Keratinocyte (primary cell): Measurements from ENCODE around the gene MIS18A. TPM values are rescaled to one million over a fixed set of nuclear protein-coding genes. Genes with fewer than 3 reads are reported as not detected.

Source experiments
- DNase-seq: peaks from one replicate; pipeline ENCODE4 v3.0.0-alpha.2; 2011; ENCODE audit warnings: low read depth, missing footprints, low spot score
- FAIRE-seq: peaks from 2 replicates; lab custom pipeline; 2011; peaks lifted over from hg19 to GRCh38; lab: Jason Lieb, UNC
- H2AFZ ChIP-seq: 2 replicates; pipeline ENCODE4 v1.6.0; 2012; ENCODE audit warnings: low read length, control low read depth, inconsistent platforms; ENCODE audit not compliant: control insufficient read depth
- H3K27ac ChIP-seq: 2 replicates; pipeline ENCODE4 v1.5.1; 2011; ENCODE audit warnings: low read length; ENCODE audit not compliant: control insufficient read depth, insufficient read depth
- H3K27me3 ChIP-seq: 3 replicates; pipeline ENCODE4 v1.6.0; 2011; ENCODE audit warnings: low read length; ENCODE audit not compliant: control insufficient read depth, insufficient read depth; ENCODE audit errors: extremely low read depth
- H3K36me3 ChIP-seq, 2 experiments: 2 replicates in 1 of 2; 3 replicates in 1 of 2; pipeline ENCODE4 v1.5.1; 2011; ENCODE audit warnings: low read length in 2 of 2, mild to moderate bottlenecking in 1 of 2; ENCODE audit not compliant: control insufficient read depth in 2 of 2, insufficient read depth in 2 of 2; ENCODE audit errors: extremely low read depth in 1 of 2
- H3K4me1 ChIP-seq: 3 replicates; pipeline ENCODE4 v1.5.1; 2011; ENCODE audit warnings: low read length; ENCODE audit not compliant: control insufficient read depth, insufficient read depth; ENCODE audit errors: extremely low read depth
- H3K4me2 ChIP-seq: 3 replicates; pipeline ENCODE4 v1.6.0; 2011; ENCODE audit warnings: low read depth, low read length; ENCODE audit not compliant: control insufficient read depth, insufficient read depth; ENCODE audit errors: extremely low read depth
- H3K4me3 ChIP-seq, 3 experiments: fragments of 200-600 bp in 1 of 3; sonication (generic) in 1 of 3; 2 replicates in 2 of 3; 3 replicates in 1 of 3; pipeline ENCODE4 v1.5.1; 2011 to 2016; ENCODE audit warnings: low read length in 3 of 3, mild to moderate bottlenecking in 3 of 3, control low read depth in 2 of 3, inconsistent platforms in 1 of 3, low read depth in 1 of 3, mixed read lengths in 1 of 3, mixed run types in 1 of 3, moderate library complexity in 1 of 3; ENCODE audit not compliant: control insufficient read depth in 2 of 3, insufficient read depth in 2 of 3; ENCODE audit errors: extremely low read depth in 1 of 3
- H3K79me2 ChIP-seq: 2 replicates; pipeline ENCODE4 v1.6.0; 2012; ENCODE audit warnings: low read length; ENCODE audit not compliant: control insufficient read depth, insufficient read depth
- H3K9ac ChIP-seq: 3 replicates; pipeline ENCODE4 v1.6.0; 2011; ENCODE audit warnings: low read length; ENCODE audit not compliant: control insufficient read depth, insufficient read depth; ENCODE audit errors: extremely low read depth
- H3K9me1 ChIP-seq: 3 replicates; pipeline ENCODE4 v1.6.0; 2011; ENCODE audit warnings: low read length; ENCODE audit not compliant: control insufficient read depth, insufficient read depth; ENCODE audit errors: extremely low read depth
- H3K9me3 ChIP-seq: 2 replicates; pipeline ENCODE4 v1.5.1; 2012; ENCODE audit warnings: low read depth, low read length; ENCODE audit not compliant: control insufficient read depth
- H4K20me1 ChIP-seq: 3 replicates; pipeline ENCODE4 v1.6.0; 2011; ENCODE audit warnings: low read length; ENCODE audit not compliant: control insufficient read depth, insufficient read depth; ENCODE audit errors: extremely low read depth
- EZH2 ChIP-seq: IDR thresholded peaks from one replicate; pipeline ENCODE4 v1.6.1; 2012; ENCODE audit warnings: inconsistent platforms, mild to moderate bottlenecking, low read length, moderate library complexity
- dilution Hi-C: fragments of 300-500 bp; cut with MboI; formaldehyde crosslinking; loops from one replicate; pipeline ENCODE4 v1.7.0; 2020; ENCODE audit warnings: low sequenced_read_pairs; ENCODE audit not compliant: extremely low pct_ligation_motif_present
- polyA plus RNA-seq, 5 experiments: library from polyadenylated mRNA; depleted of rRNA in 3 of 5; stranded (reverse) in 3 of 5; stranded (forward) in 1 of 5; unstranded in 1 of 5; fragments of >200 nt; gene quantifications; 1 replicate in 1 of 5; 2 replicates in 3 of 5; 3 replicates in 1 of 5; pipeline versions ENCODE4 v1.2.1 to v1.2.3, GENCODE V29; 2011 to 2012; ENCODE audit warnings: missing spikeins in 2 of 5, low read depth in 1 of 5, low replicate concordance in 1 of 5
- TF ChIP-seq, protein P1 (sequence below), 3 experiments: IDR thresholded peaks in 1 of 3; conservative IDR thresholded peaks in 1 of 3; optimal IDR thresholded peaks in 1 of 3; 2 replicates in 2 of 3; 3 replicates in 1 of 3; pipeline versions ENCODE3 to v1.5.1; 2011; ENCODE audit warnings: low read length in 3 of 3, mild to moderate bottlenecking in 3 of 3, moderate library complexity in 2 of 3, control low read depth in 1 of 3, inconsistent platforms in 1 of 3; ENCODE audit not compliant: insufficient read depth in 2 of 3; ENCODE audit errors: extremely low read depth in 1 of 3

MIS18A gene
- polyA plus RNA-seq, 1 donor (not counting 4 experiments of a cell fraction or from before 2014, with no cell fraction given), result 12.1 TPM

DNA sequence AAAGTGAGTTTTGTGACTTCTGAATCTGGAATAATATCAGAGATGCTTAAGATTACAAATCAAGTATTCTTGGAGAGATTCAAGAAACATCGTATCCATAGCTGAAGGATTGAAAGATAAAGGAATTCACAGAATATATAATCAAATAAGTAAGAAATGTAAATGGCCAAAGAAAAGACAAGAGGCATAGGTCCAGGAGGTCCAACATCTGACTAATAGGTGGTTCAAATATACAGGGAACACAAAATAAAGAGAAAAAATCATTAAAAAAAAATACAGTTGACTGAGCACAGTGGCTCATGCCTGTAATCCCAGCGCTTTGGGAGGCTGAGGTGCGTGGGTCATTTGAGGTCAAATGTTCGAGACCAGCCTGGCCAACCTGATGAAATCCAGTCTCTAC, 6.6 kb upstream of the MIS18A start:
- Histone ChIP-seq H3K4me2 (no peak overlapping the region), H3K9me1 (no peaks in the 10 kb centered on the region), H3K9me3 (no peaks in the 10 kb centered on the region), H3K36me3 (peaks cover 0 to 1% of the 10 kb centered on the region in 2 experiments), H3K27ac (no peak overlapping the region), H3K9ac (no peak overlapping the region), H3K79me2 (no peaks in the 10 kb centered on the region), H3K4me3 (no peak overlapping the region), H2AFZ (no peak overlapping the region), H3K27me3 (no peaks in the 10 kb centered on the region), H3K4me1 (no peaks in the 10 kb centered on the region), H4K20me1 (no peaks in the 10 kb centered on the region)
- no peak for DNase-seq
- dilution Hi-C loops, result no loop called here
- FAIRE-seq, result no peak
- no peak for TF ChIP-seq EZH2
- TF ChIP-seq, protein P1, sequence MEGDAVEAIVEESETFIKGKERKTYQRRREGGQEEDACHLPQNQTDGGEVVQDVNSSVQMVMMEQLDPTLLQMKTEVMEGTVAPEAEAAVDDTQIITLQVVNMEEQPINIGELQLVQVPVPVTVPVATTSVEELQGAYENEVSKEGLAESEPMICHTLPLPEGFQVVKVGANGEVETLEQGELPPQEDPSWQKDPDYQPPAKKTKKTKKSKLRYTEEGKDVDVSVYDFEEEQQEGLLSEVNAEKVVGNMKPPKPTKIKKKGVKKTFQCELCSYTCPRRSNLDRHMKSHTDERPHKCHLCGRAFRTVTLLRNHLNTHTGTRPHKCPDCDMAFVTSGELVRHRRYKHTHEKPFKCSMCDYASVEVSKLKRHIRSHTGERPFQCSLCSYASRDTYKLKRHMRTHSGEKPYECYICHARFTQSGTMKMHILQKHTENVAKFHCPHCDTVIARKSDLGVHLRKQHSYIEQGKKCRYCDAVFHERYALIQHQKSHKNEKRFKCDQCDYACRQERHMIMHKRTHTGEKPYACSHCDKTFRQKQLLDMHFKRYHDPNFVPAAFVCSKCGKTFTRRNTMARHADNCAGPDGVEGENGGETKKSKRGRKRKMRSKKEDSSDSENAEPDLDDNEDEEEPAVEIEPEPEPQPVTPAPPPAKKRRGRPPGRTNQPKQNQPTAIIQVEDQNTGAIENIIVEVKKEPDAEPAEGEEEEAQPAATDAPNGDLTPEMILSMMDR (optimal IDR thresholded peaks at IDR 0.05 in 1 of 3, IDR thresholded peaks at IDR 0.05 in 1 of 3, conservative IDR thresholded peaks at IDR 0.05 in 1 of 3; ENCODE audit: extremely low read depth in 1 of 3, insufficient read depth in 2 of 3, low read length in 3 of 3), result no peak

DNA sequence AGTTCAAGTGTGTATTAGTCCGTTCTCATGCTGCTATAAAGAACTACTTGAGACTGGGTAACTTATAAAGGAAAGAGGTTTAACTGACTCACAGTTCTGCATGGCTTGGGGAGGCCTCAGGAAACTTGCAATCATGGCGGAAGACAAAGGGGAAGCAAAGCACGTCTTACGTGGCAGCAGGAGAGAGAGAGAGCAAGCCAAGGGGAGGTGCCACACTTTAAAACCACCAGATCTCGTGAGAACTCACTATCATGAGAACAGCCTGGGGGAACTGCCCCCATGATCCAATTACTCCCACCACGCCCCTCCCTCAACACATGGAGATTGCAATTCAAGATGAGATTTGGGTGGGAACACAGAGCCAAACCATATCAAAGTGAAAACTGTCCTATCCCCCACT, 4.1 kb upstream of the MIS18A start:
- H3K36me3 ChIP-seq, result peaks cover 0 to 1% of the 10 kb centered on the region in 2 experiments
- peaks cover 7% of the 10 kb centered on the region for H3K4me1 ChIP-seq
- no peaks in the 10 kb centered on the region for H4K20me1 ChIP-seq
- FAIRE-seq (no peak), DNase-seq (no peak)
- no peak overlapping the region for H2AFZ ChIP-seq
- no peaks in the 10 kb centered on the region for H3K9me1 ChIP-seq
- no peaks in the 10 kb centered on the region for H3K9me3 ChIP-seq
- H3K9ac ChIP-seq, result no peak overlapping the region
- H3K4me3 ChIP-seq, result no peak overlapping the region
- dilution Hi-C loops, result no loop called here
- TF ChIP-seq EZH2, result no peak
- TF ChIP-seq, protein P1 (optimal IDR thresholded peaks at IDR 0.05 in 1 of 3, IDR thresholded peaks at IDR 0.05 in 1 of 3, conservative IDR thresholded peaks at IDR 0.05 in 1 of 3; ENCODE audit: extremely low read depth in 1 of 3, insufficient read depth in 2 of 3, low read length in 3 of 3), result no peak
- H3K4me2 ChIP-seq, result no peak overlapping the region
- no peak overlapping the region for H3K27ac ChIP-seq
- H3K79me2 ChIP-seq, result peaks cover 8% of the 10 kb centered on the region
- no peaks in the 10 kb centered on the region for H3K27me3 ChIP-seq
